Upper lobe of right lung (tissue), 1 donor: ENCODE data around the gene ADAMTS19. TPM values are rescaled to one million over a fixed set of nuclear protein-coding genes. Genes with fewer than 3 reads are reported as not detected.

Experiments used
- ATAC-seq: fragments of 200-7000 bp; cut with Tn5 transposase; one replicate; pipeline ENCODE4 v1.9.1; 2020; ENCODE audit warnings: mild to moderate bottlenecking, moderate library complexity
- DNase-seq: peaks from one replicate; pipeline ENCODE4 v3.0.0-alpha.2; 2020
- H3K27ac ChIP-seq: fragments of 200-600 bp; one replicate; pipeline ENCODE4 v1.8.0; 2022
- H3K27me3 ChIP-seq: fragments of 200-600 bp; one replicate; pipeline ENCODE4 v1.8.0; 2022; ENCODE audit warnings: mild to moderate bottlenecking
- H3K36me3 ChIP-seq: fragments of 200-600 bp; one replicate; pipeline ENCODE4 v1.8.0; 2022
- H3K4me1 ChIP-seq: fragments of 200-600 bp; one replicate; pipeline ENCODE4 v1.8.0; 2022
- H3K4me3 ChIP-seq: fragments of 200-600 bp; one replicate; pipeline ENCODE4 v1.8.0; 2022; ENCODE audit warnings: mild to moderate bottlenecking
- H3K9me3 ChIP-seq: fragments of 200-600 bp; one replicate; pipeline ENCODE4 v1.8.0; 2022
- intact Hi-C: fragments of 100-400 bp; cut with DNase I; formaldehyde crosslinking; loops from one replicate; pipeline ENCODE4 v1.11.0; 2022
- total RNA-seq: library from RNA; stranded (reverse); fragmentation: NEBNext Ultra II Directional; extraction: Animal tissue kit (Norgen Biotek cat#: 25700); gene quantifications from one replicate; pipeline ENCODE4 v1.2.1, GENCODE V29; 2021
- TF ChIP-seq, protein P1 (sequence below): fragments of 200-600 bp; IDR thresholded peaks from one replicate; pipeline ENCODE4 v1.8.0; 2022; ENCODE audit warnings: antibody characterized with exemption
- donor health status: DM: no; HTN: yes; CAD: no; lungs with severe emphysema.

Gene ADAMTS19
- total RNA-seq, 1 donor from 2014 or later, result not detected

DNA sequence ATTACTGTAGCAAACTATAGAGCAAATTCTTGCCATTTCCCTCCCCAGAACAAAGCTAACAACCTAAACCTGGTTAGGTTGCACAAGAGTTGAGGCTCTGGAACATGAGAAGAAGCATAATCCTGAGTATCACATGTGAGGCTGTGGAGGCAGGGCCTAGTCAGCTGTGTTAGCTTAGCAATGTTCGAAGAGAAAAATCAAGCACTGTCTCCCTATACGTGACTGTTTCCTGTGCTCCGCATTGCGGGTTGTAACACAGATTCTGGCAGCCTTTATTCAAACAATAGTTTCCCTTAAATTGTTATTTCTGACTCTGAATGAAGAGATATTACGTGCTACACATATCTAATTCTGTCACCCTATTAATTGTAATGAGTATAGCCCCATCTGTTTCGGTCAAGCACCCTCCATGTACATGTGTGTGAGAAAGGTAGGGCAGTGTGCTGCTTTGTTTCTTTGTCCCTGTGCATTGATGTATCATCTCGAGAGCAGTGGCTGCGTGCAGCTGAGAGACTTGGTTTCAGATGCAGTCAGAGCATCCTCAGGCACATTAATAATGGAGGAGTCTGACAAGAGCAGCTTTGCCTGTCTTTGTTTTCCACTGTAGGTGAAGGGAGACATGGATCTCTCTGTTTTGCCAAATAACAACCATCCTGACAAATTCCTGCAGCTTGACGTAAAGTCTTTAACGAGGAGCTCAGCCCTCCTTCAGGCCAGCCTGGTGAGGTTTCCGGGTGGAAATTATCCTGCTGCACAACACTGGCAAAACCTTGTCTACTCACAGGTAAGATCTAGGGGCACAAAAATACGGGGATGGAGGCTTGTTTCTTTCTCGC is 287.7 kb downstream of the ADAMTS19 start, which contains the start of gene MINAR2:
Gene MINAR2, plus strand, starts transcription at position 523 of the 836 bp plus-strand sequence. Its CDS starts 97 bp downstream, at position 620.
- no peak for ATAC-seq
- TF ChIP-seq, protein P1, sequence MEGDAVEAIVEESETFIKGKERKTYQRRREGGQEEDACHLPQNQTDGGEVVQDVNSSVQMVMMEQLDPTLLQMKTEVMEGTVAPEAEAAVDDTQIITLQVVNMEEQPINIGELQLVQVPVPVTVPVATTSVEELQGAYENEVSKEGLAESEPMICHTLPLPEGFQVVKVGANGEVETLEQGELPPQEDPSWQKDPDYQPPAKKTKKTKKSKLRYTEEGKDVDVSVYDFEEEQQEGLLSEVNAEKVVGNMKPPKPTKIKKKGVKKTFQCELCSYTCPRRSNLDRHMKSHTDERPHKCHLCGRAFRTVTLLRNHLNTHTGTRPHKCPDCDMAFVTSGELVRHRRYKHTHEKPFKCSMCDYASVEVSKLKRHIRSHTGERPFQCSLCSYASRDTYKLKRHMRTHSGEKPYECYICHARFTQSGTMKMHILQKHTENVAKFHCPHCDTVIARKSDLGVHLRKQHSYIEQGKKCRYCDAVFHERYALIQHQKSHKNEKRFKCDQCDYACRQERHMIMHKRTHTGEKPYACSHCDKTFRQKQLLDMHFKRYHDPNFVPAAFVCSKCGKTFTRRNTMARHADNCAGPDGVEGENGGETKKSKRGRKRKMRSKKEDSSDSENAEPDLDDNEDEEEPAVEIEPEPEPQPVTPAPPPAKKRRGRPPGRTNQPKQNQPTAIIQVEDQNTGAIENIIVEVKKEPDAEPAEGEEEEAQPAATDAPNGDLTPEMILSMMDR, result no peak
- intact Hi-C loops, result no loop called here

DNA sequence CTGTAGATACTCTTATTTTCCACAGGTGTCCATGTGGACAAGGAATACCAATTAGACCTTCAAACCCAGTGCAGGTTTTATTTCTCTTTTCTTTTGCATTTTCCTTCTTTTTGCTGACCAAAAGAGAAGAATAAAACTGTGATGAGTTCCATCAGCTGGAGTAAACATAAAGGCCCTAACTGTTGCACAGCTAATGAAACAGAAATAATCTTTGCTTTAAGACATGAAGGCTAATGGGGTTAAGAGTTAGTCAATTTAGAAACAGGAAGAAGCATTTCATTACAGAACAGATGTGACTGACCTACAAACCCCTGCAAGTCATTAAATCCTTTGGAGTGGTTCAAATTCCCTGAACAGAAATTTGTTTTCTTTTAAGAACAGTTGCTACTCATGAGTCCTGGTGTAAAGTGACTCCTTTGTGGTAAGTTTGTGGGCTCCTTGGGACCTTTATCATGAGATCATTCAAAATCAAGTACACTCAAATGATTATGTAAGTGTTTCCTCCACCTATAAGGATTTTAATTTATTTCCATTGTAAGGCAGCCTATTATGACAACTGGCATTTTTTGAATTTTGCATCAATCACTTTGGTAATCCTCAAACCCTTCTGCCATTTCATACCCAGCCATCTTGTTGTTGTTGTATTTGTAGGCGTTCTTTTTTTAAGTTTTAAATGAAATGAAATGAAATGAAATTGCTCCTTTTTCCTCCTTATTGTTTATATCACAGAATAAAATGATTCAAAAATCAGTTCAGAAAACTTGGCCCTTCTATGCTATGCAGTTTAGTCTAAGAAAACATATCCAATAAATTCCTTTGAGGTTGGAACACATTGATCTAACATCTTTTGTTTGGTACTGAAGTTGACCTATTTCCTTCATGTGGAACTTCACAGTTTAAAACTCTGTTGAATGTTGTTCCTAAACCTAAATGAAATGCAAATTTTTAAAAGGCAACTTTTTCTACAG is 289.1 kb downstream of the ADAMTS19 start:
- no peaks in the 10 kb centered on the region for H3K36me3 ChIP-seq
- TF ChIP-seq, protein P1, result no peak
- no peaks in the 10 kb centered on the region for H3K4me1 ChIP-seq
- H3K27ac ChIP-seq, result no peak overlapping the region
- H3K9me3 ChIP-seq, result no peaks in the 10 kb centered on the region
- no peaks in the 10 kb centered on the region for H3K27me3 ChIP-seq
- DNase-seq, result no peak
- ATAC-seq, result no peak
- H3K4me3 ChIP-seq, result no peak overlapping the region
- intact Hi-C loops, result no loop called here

More for the DNA sequence above, 287.7 kb downstream of the ADAMTS19 start, which contains the start of gene MINAR2:
- no peak within 1 kb of the TSS for H3K27ac ChIP-seq
- H3K4me1 ChIP-seq, result no peaks in the 10 kb centered on the region
- H3K4me3 ChIP-seq, result no peak within 1 kb of the TSS
- no peak for DNase-seq
- no peaks in the 10 kb centered on the region for H3K9me3 ChIP-seq
- no peaks in the 10 kb centered on the region for H3K27me3 ChIP-seq
- no peaks in the 10 kb centered on the region for H3K36me3 ChIP-seq

DNA sequence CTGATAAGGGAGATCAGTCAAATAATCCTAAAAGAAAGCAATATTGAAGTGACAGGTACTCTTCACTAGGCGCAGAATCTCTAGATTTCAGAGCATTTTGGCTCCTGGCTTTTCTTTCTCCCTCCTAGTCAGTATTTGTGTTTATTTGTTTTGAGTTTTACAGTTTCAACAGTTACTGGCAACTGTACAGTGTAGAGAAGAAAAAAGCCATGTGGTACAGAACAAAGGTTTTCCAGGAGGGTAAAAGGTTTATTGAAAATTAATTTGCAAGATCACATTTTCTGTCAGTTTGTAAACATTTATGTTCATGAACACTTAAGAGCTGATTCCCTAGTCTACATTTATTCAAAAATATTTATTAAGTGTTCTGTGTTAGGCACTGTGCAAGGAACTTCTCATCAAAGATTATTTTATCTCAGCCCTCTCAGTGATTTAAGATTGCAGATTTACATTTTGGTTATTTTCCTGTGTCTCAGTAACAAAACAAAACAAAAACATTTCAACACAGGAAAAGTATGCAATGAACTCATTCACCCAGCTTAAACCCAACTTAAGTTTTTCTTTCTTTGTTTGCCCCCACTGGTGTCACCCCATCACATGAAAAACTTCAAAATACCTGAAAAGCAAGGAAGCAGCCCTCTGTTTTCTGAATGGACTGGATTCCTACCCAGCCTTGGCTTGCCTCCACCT is 300.7 kb downstream of the ADAMTS19 start:
- no peak for DNase-seq
- TF ChIP-seq, protein P1, result no peak
- H3K4me1 ChIP-seq, result no peaks in the 10 kb centered on the region
- no peaks in the 10 kb centered on the region for H3K9me3 ChIP-seq
- H3K27ac ChIP-seq, result no peak overlapping the region
- no peak for ATAC-seq
- H3K27me3 ChIP-seq, result no peaks in the 10 kb centered on the region
- no peak overlapping the region for H3K4me3 ChIP-seq
- no peaks in the 10 kb centered on the region for H3K36me3 ChIP-seq
- intact Hi-C loops, result no loop called here

DNA sequence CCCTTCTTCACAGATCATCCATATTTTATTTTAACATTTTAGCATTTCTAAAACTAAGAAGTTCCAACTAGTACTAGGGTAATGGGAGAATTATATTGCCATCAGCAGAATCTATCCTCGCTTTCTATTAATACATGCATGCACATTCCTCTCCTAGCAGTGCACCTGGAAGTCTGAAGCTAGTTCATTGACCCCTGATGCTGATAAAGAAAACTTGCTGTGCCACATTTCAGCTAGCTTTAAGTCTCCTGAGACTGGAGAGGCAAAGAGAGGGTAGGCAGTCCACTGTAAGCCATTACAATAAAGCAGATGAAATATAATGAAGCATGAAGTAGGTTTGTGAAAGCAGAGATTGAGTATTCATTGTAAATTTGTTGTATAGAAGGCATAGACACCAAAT is 303.6 kb downstream of the ADAMTS19 start:
- Histone ChIP-seq H3K4me3 (no peak overlapping the region), H3K27ac (no peak overlapping the region), H3K27me3 (no peaks in the 10 kb centered on the region), H3K4me1 (no peaks in the 10 kb centered on the region), H3K36me3 (no peaks in the 10 kb centered on the region), H3K9me3 (no peaks in the 10 kb centered on the region)
- intact Hi-C loops, result no loop called here
- TF ChIP-seq, protein P1, result no peak
- DNase-seq (no peak), ATAC-seq (no peak)

DNA sequence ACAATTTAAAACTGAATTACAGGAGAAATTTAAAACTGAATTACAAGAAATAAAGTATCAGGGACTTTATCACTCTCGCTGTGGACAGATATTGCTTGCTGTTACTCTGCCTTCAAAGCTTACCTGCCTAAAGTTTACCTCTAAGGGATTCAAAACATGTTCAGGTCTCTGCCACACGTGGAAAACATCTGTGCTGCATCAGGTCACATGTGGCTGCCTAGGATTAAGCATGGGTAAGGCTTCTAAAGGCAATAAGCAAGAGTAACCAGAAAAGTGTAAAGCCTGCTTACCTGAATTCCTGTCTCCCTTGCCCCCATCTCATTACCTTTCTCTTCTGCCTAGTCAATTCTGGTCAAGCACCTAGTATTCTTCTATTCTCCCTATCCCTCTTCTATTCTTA is 306.7 kb downstream of the ADAMTS19 start:
- H3K4me3 ChIP-seq, result no peak overlapping the region
- no peaks in the 10 kb centered on the region for H3K4me1 ChIP-seq
- no peak overlapping the region for H3K27ac ChIP-seq
- TF ChIP-seq, protein P1, result no peak
- ATAC-seq, result no peak
- no peaks in the 10 kb centered on the region for H3K36me3 ChIP-seq
- no peaks in the 10 kb centered on the region for H3K9me3 ChIP-seq
- DNase-seq, result no peak
- intact Hi-C loops, result no loop called here
- H3K27me3 ChIP-seq, result no peaks in the 10 kb centered on the region
